ENCODE measurements around the gene APOM.

APOM gene

DNA sequence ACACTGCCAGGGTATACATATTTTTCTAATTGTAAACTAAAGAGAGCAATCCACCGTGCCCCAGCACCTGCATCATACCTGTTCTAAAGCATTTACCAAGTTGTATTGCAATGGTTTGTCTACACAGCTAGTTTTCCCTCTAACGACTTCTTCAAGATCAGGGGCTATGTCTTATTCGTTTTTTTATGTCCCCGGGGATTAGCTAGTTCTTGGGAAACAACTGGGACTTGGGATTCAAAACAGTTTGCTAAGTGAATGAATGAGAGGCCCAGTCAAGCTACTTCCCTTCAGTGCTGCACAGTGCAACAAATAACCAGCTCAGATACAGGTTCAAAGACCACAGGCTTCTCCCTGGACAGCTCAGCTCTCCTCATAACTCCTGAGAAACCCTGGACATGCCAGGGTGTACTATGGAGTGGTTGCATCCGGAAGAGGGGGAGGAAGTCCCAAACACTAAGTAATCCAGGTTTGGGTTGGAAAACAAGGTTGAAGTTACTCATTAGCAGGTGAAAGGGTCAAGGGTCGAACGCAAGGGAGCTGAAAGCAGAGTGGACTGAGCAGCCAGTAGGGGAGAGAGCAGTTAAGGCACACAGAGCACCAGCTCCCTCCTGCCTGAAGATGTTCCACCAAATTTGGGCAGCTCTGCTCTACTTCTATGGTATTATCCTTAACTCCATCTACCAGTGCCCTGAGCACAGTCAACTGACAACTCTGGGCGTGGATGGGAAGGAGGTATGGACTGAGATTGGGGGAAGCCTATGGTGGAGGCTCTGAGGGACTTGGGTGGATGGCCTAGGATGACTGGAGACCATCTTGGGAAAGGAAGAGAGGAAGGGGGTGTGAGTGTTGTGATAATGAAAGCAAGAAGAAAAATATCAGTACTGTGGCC lies at the start of gene APOM:
Gene APOM (plus strand): TSS at position 546 of the 889 bp plus-strand sequence. CDS start 73 bp downstream, at position 619.
- DNase-seq: no peak

GRCh38 chr6:31607317-31607716 lies 48.4 kb upstream of the APOM start:
- DNase-seq: no peak

GRCh38 chr6:31609519-31610406 lies 45.9 kb upstream of the APOM start:
- DNase-seq: no peak

GRCh38 chr6:31610968-31611367 lies 44.7 kb upstream of the APOM start:
- DNase-seq: no peak

DNA sequence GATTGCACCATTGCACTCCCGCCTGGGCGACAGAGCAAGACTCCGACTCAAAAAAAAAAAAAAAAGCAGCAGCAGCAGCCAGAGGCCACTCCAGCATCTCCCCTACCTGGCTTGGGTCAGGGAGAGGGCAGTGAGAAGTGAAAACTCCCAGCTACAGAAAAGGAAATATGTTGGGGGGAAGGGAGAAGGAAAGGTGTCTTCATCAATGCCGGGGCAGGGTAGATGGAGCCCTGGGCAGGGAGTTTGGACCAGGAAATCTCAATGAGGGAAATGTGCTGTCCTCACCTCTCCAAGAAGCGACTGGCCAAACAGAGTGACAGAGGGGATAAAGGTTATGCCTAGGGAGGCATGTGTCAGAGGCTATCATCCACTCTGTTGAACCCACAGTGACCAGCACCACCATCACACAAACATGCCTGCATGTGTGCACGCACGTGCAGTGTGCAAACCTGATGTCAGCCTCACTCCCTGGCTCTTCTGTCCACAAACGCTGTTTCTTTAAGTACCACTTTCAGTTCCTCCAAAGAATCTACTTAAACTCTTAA lies 41.5 kb upstream of the APOM start:
- DNase-seq: no peak

- DNase-seq: no peak
Measured at GRCh38 chr6:31614684-31615578, 40.8 kb upstream of the APOM start, which contains the start of gene AIF1. Gene AIF1 (plus strand): TSS chr6:31615234. CDS start chr6:31615330, 96 bp downstream.

- no peak for DNase-seq
Measured at GRCh38 chr6:31615748-31616147, 39.9 kb upstream of the APOM start.

- DNase-seq: peak in 1 of 2 experiments; percentile 29
Measured at GRCh38 chr6:31617010-31617409, 38.7 kb upstream of the APOM start.

DNA sequence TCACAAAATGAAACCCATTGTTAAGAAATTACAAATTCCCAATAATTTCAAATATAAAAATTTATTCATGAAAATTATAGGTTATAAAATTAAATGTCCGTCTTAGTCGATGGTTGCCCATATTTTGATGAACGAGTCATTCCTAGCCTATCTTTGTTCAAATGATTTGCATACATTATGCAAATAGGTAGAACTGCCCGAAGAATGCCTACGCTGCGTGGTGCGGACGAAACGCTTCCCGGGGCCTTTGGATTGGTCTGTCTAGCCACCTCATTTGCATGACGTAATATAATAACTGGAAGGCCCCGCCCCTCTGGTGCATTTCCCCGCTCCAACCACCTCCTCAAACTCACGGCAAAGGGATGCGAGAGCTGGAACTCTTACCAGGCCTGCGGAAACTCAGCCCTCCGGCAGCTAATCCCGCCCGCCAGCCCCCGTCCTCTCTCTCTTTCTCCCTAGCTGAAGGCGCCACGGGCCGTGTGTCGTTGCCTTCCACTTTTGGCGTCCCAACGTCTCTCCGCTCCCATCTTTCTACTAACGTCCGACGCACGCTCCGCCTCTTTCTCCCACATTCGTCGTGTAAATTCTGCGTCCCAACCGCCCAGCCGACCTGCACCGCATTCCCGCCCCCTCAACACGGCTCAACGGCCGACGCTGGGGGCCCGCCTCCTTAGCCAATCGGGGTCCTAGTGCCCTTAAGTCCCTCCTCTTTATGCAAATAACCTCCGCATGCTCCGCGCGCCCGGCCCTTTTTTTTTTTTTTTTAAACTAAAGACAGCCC lies 35.7 kb upstream of the APOM start:
- DNase-seq: peak; percentile 98

GRCh38 chr6:31620586-31621319 lies 34.9 kb upstream of the APOM start, which contains the start of gene PRRC2A:
Gene PRRC2A (plus strand): TSS chr6:31620715. CDS start chr6:31622790, 2,075 bp downstream.
- peak in 1 of 2 experiments; percentile 75 for DNase-seq

DNA sequence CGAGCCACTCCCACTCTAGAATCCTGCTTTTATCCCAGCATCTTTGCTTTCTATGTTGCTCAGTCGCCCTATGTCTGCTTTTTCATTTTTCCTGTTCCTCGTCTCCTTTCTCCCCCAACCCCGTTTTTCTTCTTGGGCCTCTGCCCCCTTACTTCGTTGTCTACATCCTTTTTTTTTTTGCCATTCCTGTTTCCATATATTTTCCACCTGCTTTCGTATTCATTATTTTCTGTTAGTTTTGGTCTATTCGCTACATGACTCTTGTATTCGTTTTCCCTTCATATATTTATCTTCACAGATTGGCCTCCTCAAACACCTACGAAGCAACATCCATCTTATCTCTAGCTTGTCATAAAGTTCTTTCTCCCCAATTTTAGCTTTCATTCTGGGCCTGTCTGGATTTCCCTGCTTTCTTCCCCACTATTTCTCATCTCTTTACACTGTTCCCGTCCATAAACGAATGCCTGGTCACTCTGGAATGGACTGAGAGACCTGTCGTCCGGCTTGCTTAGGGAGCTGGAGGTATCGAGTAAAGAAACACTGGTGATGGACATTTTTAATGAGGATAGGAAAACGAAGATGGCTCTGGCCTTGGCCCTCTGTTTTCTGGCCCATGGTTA lies 34.3 kb upstream of the APOM start:
- DNase-seq: no peak

GRCh38 chr6:31621991-31622390 lies 33.7 kb upstream of the APOM start:
- DNase-seq: no peak

GRCh38 chr6:31622684-31623091 lies 33.0 kb upstream of the APOM start:
- no peak for DNase-seq

DNA sequence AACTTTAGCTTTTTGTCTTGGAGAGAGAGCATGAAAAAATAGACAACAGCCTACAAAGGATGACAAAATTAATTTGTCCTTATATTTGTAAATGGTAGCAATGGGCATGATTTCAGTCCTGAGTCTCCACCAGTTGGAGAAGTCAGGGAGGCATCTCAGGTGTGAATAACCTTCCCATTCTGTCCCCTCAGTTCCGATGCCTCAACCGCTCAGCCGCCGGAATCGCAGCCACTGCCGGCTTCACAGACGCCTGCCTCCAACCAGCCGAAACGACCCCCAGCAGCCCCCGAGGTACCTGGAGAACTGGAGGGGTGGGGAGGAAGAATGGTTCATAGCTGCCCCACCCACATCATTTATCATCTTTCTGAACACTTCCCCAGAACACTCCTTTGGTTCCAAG lies 31.6 kb upstream of the APOM start:
- no peak for DNase-seq

- no peak for DNase-seq
Measured at GRCh38 chr6:31626952-31627351, 28.7 kb upstream of the APOM start.

DNA sequence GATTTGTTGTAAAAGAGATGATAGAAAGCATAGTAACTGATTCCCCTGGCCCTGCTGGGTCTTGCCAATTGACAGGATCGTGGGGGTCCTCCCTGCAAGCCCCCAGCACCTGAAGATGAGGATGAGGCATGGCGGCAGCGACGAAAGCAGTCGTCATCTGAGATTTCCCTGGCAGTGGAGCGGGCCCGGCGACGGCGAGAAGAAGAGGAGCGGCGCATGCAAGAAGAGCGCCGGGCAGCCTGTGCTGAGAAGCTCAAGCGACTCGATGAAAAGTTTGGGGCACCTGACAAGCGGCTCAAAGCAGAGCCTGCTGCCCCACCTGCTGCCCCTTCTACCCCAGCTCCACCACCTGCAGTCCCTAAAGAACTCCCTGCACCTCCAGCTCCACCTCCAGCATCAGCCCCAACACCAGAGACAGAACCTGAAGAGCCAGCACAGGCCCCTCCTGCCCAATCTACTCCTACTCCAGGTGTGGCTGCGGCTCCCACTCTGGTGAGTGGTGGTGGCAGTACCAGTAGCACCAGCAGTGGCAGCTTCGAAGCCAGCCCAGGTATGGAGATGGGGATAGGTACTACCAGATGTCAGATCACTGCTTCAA lies 27.9 kb upstream of the APOM start:
- no peak for DNase-seq

GRCh38 chr6:31629014-31629413 lies 26.7 kb upstream of the APOM start:
- no peak for DNase-seq

DNA sequence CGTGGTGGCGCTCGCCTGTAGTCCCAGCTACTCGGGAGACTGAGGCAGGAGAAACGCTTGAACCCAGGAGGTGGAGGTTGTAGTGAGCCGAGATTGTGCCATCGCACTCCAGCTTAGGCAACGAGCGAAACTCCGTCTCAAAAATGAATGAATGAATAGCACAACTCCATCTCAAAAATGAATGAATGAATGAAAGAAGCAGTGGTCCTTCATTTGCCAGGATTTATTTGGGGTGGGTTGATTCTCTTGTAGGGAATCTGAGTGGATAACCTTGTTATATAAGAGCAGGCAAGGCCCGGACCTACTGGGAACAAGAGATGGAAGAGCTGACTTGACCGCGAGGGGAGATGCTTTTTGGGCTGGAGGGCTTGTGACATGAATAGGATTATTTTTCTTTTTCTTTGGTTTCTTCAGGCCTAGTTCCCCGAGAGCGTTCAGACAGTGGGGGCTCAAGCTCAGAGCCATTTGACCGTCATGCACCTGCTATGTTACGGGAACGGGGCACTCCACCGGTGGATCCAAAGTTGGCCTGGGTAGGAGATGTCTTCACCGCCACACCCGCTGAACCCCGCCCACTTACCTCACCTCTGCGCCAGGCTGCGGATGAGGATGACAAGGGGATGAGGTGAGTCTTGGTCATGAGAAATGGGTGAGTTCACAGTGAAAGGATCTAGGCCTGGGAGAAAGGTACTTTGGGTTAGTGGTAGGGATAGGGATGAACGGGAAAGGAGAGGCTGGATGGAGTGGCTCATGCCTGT lies 25.3 kb upstream of the APOM start:
- no peak for DNase-seq

DNA sequence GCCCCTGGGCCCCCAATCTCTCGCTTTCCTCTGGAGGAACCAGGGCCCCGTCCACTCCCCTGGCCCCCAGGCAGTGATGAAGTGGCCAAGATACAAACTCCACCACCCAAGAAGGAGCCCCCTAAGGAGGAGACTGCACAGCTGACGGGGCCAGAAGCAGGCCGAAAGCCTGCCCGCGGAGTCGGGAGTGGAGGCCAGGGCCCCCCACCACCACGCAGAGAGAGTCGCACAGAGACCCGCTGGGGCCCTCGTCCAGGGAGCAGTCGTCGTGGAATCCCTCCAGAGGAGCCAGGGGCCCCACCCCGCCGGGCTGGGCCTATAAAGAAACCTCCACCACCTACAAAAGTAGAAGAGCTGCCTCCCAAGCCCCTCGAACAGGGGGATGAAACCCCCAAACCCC lies 24.5 kb upstream of the APOM start:
- DNase-seq: no peak
